GM18909 (cell line): ENCODE data around the gene DSCAML1.

ENCODE experiments used
- ATAC-seq: cut with Tn5 transposase; IDR thresholded peaks from one replicate; pipeline ENCODE4 v1.9.1; 2021; ENCODE audit warnings: mild to moderate bottlenecking; ENCODE audit not compliant: unreplicated experiment, poor library complexity

The DSCAML1 gene

GRCh38 chr11:117572129-117572528 is 224.9 kb downstream of the DSCAML1 start:
- ATAC-seq = no peak

GRCh38 chr11:117570701-117571100 is 226.3 kb downstream of the DSCAML1 start:
- ATAC-seq = no peak

GRCh38 chr11:117569911-117570310 is 227.1 kb downstream of the DSCAML1 start:
- no peak for ATAC-seq

DNA sequence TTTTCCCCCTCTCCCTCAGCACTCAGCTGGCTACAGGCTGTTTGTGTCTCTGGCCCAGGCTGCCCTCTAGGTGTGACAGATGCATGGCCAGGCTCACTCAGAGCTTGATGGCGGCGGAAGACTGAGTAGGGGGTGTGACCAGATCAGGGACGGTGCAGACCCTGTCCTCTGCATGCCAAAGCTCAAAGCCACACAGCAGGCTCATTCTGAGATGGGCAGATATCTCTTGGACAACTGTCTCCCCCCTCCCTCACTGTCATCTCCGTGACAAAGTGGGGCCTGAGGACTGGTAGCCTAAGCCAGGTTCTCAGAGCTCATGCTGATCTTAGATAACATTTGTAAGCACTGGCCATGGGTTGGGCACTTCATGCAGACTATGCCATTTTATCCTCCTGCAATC is 231.3 kb downstream of the DSCAML1 start:
- ATAC-seq = no peak

- no peak for ATAC-seq
These were observed 232.7 kb downstream of the DSCAML1 start for GRCh38 chr11:117564321-117564720.

GRCh38 chr11:117563556-117563955 is 233.5 kb downstream of the DSCAML1 start:
- no peak for ATAC-seq

DNA sequence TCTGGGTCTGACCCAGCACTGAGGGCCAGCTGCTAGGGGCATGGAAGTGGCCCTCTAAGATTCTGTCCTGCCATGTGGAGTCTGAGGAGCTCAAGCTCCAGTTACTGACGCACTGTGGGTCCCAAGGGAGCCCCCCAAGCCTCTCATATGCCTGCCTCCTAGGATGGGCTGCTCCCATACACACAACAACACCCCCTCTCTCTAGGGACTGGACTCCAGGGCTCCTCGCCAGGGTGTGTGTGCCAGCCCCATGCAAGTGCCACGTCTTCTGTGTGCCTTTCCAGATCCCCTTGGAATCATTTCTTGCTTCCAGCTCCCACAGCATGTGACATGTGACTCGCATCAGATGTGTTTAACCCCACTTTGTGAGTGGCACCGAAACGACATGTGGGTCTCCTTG is 234.9 kb downstream of the DSCAML1 start:
- ATAC-seq = no peak

DNA sequence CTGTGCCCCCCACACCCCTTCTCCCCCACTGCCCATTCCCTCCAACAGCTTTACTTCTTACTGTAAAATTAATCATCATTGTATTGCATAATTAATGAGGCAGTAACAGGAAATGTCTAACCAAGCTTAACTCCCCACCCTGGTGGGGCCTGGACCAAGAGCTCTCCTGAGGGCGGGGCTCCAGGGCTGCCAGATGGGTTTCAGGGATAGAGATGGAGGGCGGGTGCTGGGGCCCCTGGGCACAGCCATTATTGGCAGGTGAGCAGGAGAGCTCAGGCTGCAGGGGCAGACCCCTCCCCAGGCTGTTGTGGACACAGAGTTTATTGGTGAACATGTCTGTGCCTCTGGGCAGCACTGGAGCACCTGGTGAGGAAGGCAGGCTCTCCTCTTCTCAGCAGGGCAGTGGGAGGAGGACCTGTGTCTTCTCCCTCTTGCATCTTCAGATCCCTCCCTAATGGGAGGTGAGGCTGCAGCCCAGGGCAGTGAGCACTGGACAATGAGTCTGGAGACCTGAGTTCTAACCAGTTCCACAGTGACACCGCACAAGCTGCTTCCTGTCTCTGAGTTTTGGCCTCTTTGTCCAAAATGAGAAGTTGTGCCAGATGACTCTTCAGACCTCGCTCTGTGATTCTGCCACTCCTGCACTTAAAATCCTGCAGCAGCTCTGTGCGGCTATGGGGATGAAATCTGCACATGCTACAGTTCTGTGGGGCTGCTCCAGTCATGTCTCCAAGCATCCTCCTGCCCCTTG is 236.1 kb downstream of the DSCAML1 start:
- ATAC-seq = no peak

DNA sequence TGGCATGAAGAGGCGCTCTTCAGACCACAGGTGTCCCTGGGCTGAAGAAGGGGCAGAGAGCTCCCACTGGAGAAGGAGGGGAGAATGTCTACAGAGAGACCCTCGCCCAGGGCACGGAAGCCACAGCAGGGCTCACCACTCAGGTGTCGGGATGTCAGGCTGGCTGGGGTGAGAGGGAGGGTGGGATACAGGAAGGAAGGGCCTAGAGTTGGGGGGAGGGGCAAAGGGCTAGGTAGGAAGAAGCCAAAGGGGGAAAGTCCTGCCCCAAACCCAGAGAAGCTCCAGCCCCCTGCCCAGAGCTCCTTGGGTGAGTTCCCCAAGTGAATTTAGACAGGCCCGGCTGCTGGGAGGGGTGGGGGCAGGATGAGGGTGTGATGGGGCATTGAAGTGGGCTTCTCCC is 237.3 kb downstream of the DSCAML1 start:
- ATAC-seq = no peak

- no peak for ATAC-seq
These were observed 239.7 kb downstream of the DSCAML1 start for GRCh38 chr11:117557361-117557760.

- no peak for ATAC-seq
These were observed 242.2 kb downstream of the DSCAML1 start for GRCh38 chr11:117554601-117555333.

- no peak for ATAC-seq
These were observed 244.4 kb downstream of the DSCAML1 start for GRCh38 chr11:117552626-117553025.

DNA sequence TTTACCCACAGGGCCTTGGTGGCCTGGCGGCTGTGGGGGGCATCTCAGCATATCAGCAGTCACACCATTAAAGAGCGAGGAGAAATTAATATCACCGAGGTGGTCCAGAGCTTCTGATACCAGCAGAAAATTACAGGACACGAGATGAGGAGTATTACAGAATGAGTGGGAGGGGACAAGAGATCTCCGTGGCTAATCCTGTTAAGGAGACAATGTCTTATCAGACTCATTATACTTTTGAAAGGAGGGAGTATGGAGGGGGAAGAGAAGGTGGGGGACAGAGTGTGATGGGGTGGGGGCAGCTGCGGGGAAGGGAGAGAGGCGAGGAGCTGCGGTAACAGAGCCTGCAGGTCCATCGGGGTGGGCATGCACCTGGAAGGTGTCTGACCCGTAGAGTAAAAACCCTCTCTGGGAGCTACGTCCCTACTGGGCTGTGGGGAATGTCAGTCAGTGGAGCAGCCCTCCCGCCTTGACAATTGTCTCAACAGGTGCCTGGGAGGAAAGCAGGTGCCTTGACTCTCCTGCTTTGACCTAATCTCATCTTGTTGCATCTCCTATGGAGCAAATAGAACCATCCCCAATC is 245.2 kb downstream of the DSCAML1 start:
- ATAC-seq = no peak

DNA sequence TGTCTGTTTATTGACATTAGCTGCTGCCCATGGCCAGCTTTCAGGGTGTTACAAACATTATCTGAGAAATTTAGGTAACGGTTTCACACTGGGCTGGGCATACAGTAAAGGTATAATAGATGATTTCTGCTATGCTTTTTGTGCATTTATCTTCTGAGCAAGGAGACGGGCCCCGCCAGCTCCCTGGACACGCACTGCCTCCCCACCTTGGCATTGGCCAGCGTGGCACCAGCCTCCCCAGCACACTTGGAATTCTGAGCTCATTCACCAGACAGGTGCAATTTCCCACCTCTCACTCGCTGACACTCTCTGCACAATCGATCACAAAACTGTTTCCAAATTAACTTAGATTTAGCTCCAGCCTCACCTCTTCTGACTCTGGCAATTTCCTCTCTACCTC is 246.6 kb downstream of the DSCAML1 start:
- ATAC-seq = no peak

GRCh38 chr11:117549417-117549816 is 247.6 kb downstream of the DSCAML1 start:
- ATAC-seq = no peak

GRCh38 chr11:117548876-117549275 is 248.1 kb downstream of the DSCAML1 start:
- no peak for ATAC-seq

- ATAC-seq = no peak
These were observed 249.1 kb downstream of the DSCAML1 start for GRCh38 chr11:117547946-117548345.

DNA sequence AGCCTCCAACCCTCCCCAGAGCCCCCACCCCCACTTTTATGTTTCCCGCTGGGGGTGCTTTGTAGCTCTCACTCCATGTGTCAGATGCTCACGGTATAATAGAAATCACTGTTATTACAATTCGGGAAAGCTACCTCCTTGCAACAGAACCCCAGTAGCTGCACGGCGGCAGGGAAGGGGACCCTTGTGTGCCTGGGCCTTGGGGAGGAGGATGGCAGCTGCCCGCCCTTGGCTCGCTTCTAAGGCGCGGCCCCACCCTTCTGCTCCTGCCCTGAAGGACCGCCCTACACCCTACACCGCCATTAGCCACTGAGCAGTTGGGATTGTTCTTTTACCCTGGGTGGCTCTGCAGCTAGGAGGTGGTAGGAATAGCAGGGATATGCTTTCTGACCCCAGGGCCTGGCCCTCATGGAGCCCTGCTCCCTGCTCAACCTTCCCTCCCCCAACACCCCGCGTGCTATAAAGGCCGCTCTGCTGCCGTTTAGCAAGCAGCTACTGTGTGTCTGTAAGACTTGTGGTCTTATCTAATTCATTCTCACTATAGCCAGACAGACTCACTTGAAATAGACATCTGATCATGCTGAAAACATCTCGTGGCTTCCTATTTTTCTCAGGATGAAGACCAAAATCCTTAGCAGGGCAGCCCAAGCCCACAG is 249.7 kb downstream of the DSCAML1 start:
- no peak for ATAC-seq

DNA sequence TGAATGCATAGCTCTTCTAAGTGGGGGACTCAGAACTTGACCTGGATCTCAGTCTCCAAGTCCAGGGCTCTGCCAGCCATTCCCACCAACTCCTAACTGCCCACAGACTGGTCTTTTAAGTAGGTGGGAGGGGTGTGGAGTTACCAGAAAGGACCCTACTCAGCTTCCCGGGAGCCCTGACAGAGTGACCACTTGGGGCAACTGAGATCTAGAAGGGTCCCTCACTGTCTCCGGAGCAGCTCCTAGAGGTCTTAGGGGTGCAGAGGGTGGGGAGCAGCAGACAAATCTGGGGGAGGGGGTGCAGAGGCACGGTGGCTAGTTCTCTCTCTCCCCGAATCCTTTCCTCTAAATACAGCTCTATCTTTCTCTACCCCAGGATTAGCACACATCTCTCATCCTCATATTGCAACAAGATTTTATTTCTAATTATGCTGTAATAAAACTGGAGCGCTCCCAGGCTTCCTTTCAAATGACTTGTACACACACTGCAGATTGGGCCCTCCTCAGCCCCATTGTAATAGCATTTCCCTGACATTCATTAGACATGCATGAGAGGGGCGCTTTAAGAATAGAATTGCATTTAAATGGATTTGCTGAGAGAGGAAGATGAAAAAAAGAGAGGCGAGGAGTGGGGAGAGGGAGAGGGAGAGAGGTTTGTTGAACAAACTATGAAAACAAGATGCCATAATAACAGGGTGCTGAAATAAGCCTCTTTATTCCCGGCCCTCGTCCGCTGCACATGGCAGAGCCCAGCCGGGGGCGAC is 250.4 kb downstream of the DSCAML1 start:
- no peak for ATAC-seq

GRCh38 chr11:117545706-117546105 is 251.3 kb downstream of the DSCAML1 start:
- ATAC-seq = no peak
